Endometrial microvascular endothelial cells (primary cell): Measurements from ENCODE around the gene UVSSA. TPM values are rescaled to one million over a fixed set of nuclear protein-coding genes. Genes with fewer than 3 reads are reported as not detected.

Experiments
- total RNA-seq: library from RNA; depleted of rRNA; stranded (reverse); fragments of >200 nt; gene quantifications from one replicate; pipeline ENCODE4 v1.2.3, GENCODE V29; 2015; ENCODE audit errors: inconsistent ontology term

The UVSSA gene
- total RNA-seq, 1 donor from 2014 or later = 7.4 TPM

Other genes with a start within 250 kb of the UVSSA start
- 0.19 TPM for gene RNF212, start 233.6 kb upstream of the UVSSA start, total RNA-seq
- gene SPON2, start 174.6 kb upstream of the UVSSA start, total RNA-seq = 3.3 TPM
- 237 TPM for gene CTBP1, start 98.1 kb upstream of the UVSSA start, total RNA-seq
- gene MAEA, start 57.3 kb upstream of the UVSSA start, total RNA-seq = 61.2 TPM
- not detected for gene NKX1-1, start 59.2 kb downstream of the UVSSA start, total RNA-seq